Measurements from ENCODE around the gene GDPD5.

- TF ChIP-seq CTCF (IDR thresholded peaks at IDR 0.05), result no peak
- no peak for TF ChIP-seq POLR2A (IDR thresholded peaks at IDR 0.05)
- TF ChIP-seq EP300 (IDR thresholded peaks at IDR 0.05), result no peak
Observed at GRCh38 chr11:75465701-75466531, 59.8 kb downstream of the GDPD5 start.

All from ovary (tissue), 3 donors.